ENCODE measurements around the gene KCNK1. TPM values are rescaled to one million over a fixed set of nuclear protein-coding genes. Genes with fewer than 3 reads are reported as not detected.

Gene KCNK1
- total RNA-seq, 1 experiment from 2014 or later: 31.1 TPM

- POLR2A ChIA-PET (ENCODE audit: unreplicated experiment): no interaction called here
- no peak for TF ChIP-seq EZH2phosphoT487 (IDR thresholded peaks at IDR 0.05; ENCODE audit: borderline replicate concordance, low read length)
- no peak for TF ChIP-seq CTCF (conservative IDR thresholded peaks at IDR 0.05; ENCODE audit: low read depth, low read length)
- no peak for TF ChIP-seq EZH2 (IDR thresholded peaks at IDR 0.05; ENCODE audit: low read length, unreplicated experiment)
- BruUV-seq (replicated peaks): no TSS peak
- intact Hi-C loops (cut with micrococcal nuclease): loop anchor here (1.0 kb wide), 1 partner anchor 83 kb away; no protein-coding TSS in a partner anchor
- peak overlapping the region; percentile 17; the same call in 1 of the 2 replicates for H3K9ac ChIP-seq (ENCODE audit: low read length)
- H3K36me3 ChIP-seq (ENCODE audit: low read depth, low read length): no peaks in the 10 kb centered on the region
- H3K27me3 ChIP-seq (ENCODE audit: low read length): no peaks in the 10 kb centered on the region
- CTCF ChIA-PET: no interaction called here
- no peaks in the 10 kb centered on the region for H3K9me3 ChIP-seq (ENCODE audit: low read length)
- no peaks in the 10 kb centered on the region for H4K20me1 ChIP-seq (ENCODE audit: low read length)
- DNase-seq (no peak), ATAC-seq (peak; percentile 39)
- peak overlapping the region; percentile 84 for H3K27ac ChIP-seq (ENCODE audit: low read length)
- H3F3A ChIP-seq (ENCODE audit: low read length, unreplicated experiment): peaks cover 15% of the 10 kb centered on the region
- H3K4me3 ChIP-seq (ENCODE audit: low read length): peak overlapping the region; percentile 17; the same call in 1 of the 2 replicates
- no peaks in the 10 kb centered on the region for H3K79me2 ChIP-seq (ENCODE audit: low read length)
- no peaks in the 10 kb centered on the region for H3K9me2 ChIP-seq (replicated peaks; ENCODE audit: low read length)
- H3K4me2 ChIP-seq (ENCODE audit: low read length): peak overlapping the region; percentile 56
- peaks cover 45% of the 10 kb centered on the region for H3K4me1 ChIP-seq (ENCODE audit: insufficient read depth, low read length)
- peak overlapping the region; percentile 27 for H2AFZ ChIP-seq (ENCODE audit: low read length)
These were observed 94.2 kb downstream of the KCNK1 start for GRCh38 chr1:233707880-233708815.

- no peak overlapping the region for H3K9ac ChIP-seq (ENCODE audit: low read length)
- no peak for ATAC-seq
- H3K27ac ChIP-seq (ENCODE audit: low read length): no peak overlapping the region
- H3K79me2 ChIP-seq (ENCODE audit: low read length): no peaks in the 10 kb centered on the region
- TF ChIP-seq EZH2phosphoT487 (IDR thresholded peaks at IDR 0.05; ENCODE audit: borderline replicate concordance, low read length) (no peak), EZH2 (IDR thresholded peaks at IDR 0.05; ENCODE audit: low read length, unreplicated experiment) (no peak)
- H4K20me1 ChIP-seq (ENCODE audit: low read length): no peaks in the 10 kb centered on the region
- peaks cover 26% of the 10 kb centered on the region for H3K4me1 ChIP-seq (ENCODE audit: insufficient read depth, low read length)
- no peaks in the 10 kb centered on the region for H3K9me3 ChIP-seq (ENCODE audit: low read length)
- intact Hi-C loops (cut with micrococcal nuclease): no loop called here
- no peak overlapping the region for H3K4me2 ChIP-seq (ENCODE audit: low read length)
- POLR2A ChIA-PET (ENCODE audit: unreplicated experiment): no interaction called here
- H3K36me3 ChIP-seq (ENCODE audit: low read depth, low read length): no peaks in the 10 kb centered on the region
- peaks cover 15% of the 10 kb centered on the region for H3F3A ChIP-seq (ENCODE audit: low read length, unreplicated experiment)
- no peak overlapping the region for H2AFZ ChIP-seq (ENCODE audit: low read length)
- no TSS peak for BruUV-seq (replicated peaks)
- CTCF ChIA-PET: no interaction called here
- DNase-seq: no peak
- H3K27me3 ChIP-seq (ENCODE audit: low read length): no peaks in the 10 kb centered on the region
- no peaks in the 10 kb centered on the region for H3K9me2 ChIP-seq (replicated peaks; ENCODE audit: low read length)
- no peak overlapping the region for H3K4me3 ChIP-seq (ENCODE audit: low read length)
These were observed 96.1 kb downstream of the KCNK1 start for GRCh38 chr1:233710031-233710430.

GRCh38 chr1:233710507-233710906 is 96.6 kb downstream of the KCNK1 start:
- Histone ChIP-seq H3K9ac (ENCODE audit: low read length) (no peak overlapping the region), H3K9me2 (replicated peaks; ENCODE audit: low read length) (no peaks in the 10 kb centered on the region), H3K27me3 (ENCODE audit: low read length) (no peaks in the 10 kb centered on the region), H3F3A (ENCODE audit: low read length, unreplicated experiment) (peaks cover 15% of the 10 kb centered on the region), H3K4me1 (ENCODE audit: insufficient read depth, low read length) (peaks cover 26% of the 10 kb centered on the region), H3K79me2 (ENCODE audit: low read length) (no peaks in the 10 kb centered on the region), H3K36me3 (ENCODE audit: low read depth, low read length) (no peaks in the 10 kb centered on the region), H2AFZ (ENCODE audit: low read length) (no peak overlapping the region), H3K27ac (ENCODE audit: low read length) (no peak overlapping the region), H3K4me3 (ENCODE audit: low read length) (no peak overlapping the region), H3K4me2 (ENCODE audit: low read length) (no peak overlapping the region), H3K9me3 (ENCODE audit: low read length) (no peaks in the 10 kb centered on the region), H4K20me1 (ENCODE audit: low read length) (no peaks in the 10 kb centered on the region)
- no peak for TF ChIP-seq CTCF (conservative IDR thresholded peaks at IDR 0.05; ENCODE audit: low read depth, low read length)
- TF ChIP-seq EZH2phosphoT487 (IDR thresholded peaks at IDR 0.05; ENCODE audit: borderline replicate concordance, low read length): no peak
- TF ChIP-seq EZH2 (IDR thresholded peaks at IDR 0.05; ENCODE audit: low read length, unreplicated experiment): no peak
- ATAC-seq (no peak), DNase-seq (no peak)
- intact Hi-C loops (cut with micrococcal nuclease): no loop called here
- CTCF ChIA-PET: no interaction called here
- POLR2A ChIA-PET (ENCODE audit: unreplicated experiment): no interaction called here
- BruUV-seq (replicated peaks): no TSS peak

All from PC-3 (cell line).